Superior temporal gyrus (tissue), 1 donor: ENCODE data around the gene DENND1B.
"Not testable (repeated sequence)": the region's sequence is repeated elsewhere in the genome, so short reads cannot be mapped to it uniquely, and the experiment has no call there.

Experiments
- DNase-seq: peaks from one replicate; pipeline ENCODE4 v3.0.0-alpha.2; 2016; ENCODE audit errors: extremely low spot score

DENND1B gene

DNA sequence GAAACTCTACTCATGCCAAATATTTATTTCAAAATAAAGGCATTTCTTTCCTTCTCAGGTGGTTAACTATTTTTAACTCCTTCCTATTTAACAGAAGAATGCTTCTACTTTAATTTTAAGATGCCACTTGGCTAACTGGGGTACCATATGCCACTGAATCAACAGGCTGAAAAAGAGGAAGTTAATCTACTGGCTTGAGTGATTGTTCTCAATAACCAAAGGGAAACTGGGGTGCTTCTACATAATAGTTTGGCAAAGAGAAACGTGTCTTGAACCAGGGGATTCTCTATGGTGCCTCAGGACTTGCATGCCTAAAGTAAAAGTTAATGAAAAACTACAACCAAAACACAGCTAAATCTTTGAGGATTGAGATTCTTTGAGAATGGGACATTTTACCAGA lies 142.6 kb downstream of the DENND1B start:
- DNase-seq = no peak

GRCh38 chr1:197632005-197632404 lies 143.3 kb downstream of the DENND1B start:
- DNase-seq = no peak

GRCh38 chr1:197622371-197622770 lies 152.9 kb downstream of the DENND1B start:
- DNase-seq = no peak

- no peak for DNase-seq
Observed at GRCh38 chr1:197621761-197622160, 153.5 kb downstream of the DENND1B start.

GRCh38 chr1:197620714-197621163 lies 154.5 kb downstream of the DENND1B start:
- DNase-seq = no peak

DNA sequence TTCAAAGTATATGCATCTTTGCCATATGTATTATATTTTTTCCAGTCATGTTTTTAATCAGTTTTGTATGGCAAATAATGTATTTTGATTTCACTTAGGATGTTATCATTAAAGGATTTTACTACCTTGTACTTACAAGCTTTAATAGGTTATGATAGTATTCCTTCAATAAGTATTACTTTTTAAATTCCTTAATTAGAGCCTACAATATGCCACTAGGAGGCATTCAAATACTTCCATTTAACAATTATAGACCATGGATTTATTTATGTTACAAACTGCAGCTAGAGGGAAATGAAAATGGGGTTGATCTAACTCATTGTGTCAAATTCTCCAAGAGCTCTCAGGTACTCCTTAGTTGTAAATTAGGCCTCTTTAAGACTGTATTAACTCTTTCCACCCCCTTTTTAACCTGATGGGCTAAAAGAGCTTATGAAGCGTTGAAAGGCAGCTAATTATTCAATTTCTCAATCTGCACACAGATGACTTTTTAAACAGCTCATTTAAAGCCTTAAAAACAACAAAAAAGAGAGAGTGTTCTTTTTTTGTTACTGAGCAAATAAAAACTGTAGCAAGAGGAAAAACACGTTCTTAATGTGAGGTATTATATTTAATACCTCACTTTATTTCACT lies 156.2 kb downstream of the DENND1B start:
- DNase-seq = no peak

DNA sequence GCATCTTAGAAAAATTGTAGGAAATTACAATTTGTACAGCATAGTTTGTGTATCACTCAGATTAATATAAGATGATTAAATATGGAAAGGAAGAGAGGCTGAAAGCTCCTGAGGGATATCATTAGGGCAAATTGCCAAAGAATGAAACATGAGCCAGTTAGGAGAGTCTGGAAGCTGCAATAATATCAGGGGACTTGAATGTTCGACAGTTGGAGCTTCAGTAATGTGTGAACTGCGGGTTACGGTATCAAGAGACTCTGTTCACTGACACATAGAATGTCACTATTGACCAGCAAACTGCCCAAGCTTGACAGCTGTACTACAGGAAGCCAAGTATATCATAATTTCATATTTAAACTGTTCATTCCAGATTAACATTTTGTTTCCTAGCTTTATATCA lies 157.2 kb downstream of the DENND1B start:
- no peak for DNase-seq

GRCh38 chr1:197615693-197616011 lies 159.6 kb downstream of the DENND1B start:
- no peak for DNase-seq

GRCh38 chr1:197614916-197615692 lies 160.2 kb downstream of the DENND1B start:
- DNase-seq = peak; percentile 65

GRCh38 chr1:197606168-197606845 lies 169.0 kb downstream of the DENND1B start:
- DNase-seq = no peak

DNA sequence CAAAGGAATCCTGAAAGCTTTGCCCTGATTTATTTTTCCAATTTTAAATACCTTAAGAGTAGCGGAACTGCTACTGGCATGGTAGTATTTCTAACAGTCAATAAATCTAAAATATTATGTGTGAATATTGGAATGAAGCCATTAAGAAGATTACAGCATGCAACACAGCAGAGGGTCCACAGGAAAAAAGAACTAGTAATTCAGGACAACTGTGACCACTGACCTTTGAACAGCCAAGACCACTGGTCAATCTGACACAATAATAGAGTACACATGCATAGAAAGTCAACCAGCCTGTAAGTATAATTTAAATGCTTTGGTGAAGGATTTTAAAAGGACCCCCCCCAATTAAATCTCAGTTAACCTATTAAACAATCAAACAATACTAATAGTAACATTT lies 171.0 kb downstream of the DENND1B start:
- no peak for DNase-seq

- no peak for DNase-seq
Observed at GRCh38 chr1:197600751-197601150, 174.5 kb downstream of the DENND1B start.

- DNase-seq = no peak
Observed at GRCh38 chr1:197599789-197600188, 175.5 kb downstream of the DENND1B start.

DNA sequence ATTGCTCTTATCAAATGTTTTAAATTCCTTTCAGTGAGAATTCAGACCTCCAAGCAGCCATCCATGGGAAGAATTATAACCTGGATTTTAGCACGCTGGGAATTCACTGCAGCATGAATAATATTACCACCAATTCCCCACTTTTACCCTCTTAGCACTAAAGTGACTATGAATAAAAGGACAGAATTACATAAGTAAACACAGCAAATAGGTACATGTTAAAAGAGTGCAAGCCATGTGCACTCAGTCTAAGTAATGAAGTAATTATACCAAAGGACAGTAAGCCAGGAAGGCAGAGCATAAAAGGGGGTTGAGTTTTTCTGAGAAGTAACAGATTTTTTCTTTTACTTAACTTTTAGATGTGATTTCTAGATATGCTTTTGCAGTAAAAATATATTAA lies 176.3 kb downstream of the DENND1B start:
- DNase-seq = no peak

- no peak for DNase-seq
Observed at GRCh38 chr1:197595304-197595904, 179.9 kb downstream of the DENND1B start.

DNA sequence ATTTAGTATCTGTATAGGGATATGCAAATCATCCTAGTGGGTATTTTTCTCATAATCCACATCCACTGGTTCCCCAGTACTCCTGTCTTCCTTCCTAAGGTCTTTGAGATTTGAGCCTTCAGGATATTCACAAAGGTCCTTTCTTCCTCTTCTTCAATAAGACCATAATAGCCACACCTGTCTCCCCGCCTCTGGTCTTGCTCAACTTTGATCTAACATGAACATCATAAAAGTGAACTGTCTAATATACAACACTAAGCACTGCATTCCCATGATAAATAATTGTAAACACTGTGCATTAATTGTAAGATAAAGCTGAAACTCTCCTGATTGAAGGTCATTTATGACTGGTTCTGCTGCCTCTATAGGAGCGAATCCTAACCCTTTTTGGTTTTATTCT lies 184.6 kb downstream of the DENND1B start:
- DNase-seq = no peak

DNA sequence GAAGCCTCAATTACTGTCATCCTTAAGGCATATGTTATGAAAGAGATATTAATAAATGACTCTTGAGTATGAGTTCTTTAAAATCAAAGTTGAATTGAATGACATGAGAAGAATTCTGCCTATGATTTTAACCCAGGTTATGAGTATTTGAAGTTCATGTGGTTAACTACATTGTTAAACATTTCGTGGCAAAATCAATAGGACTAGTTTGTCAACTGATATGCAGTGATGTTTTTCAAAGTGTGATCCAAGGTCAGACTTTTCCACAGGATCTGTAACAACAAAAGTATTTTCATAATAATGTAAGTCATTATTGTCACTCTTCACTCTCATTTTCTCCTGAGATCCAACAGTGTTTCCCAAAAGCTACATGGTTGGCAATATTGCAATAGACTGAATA lies 189.5 kb downstream of the DENND1B start:
- DNase-seq = no peak

DNA sequence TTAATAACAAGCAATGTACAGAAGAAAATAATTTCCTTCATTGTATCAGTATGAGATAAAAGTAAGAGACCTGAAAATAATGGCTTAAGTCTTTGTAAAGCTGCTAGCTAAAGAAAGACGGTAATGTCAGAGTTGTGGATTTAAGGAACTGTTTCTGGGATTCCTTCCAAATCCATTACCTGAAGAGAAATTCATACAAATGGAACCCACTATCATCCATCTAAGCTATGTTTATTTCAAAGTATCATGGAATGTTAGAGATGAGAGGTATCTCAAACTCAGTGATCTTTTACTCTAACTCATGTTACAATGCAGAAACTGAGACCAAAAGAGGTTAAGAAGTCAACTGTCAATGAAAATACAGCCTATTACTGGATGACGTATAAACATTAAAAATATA lies 197.7 kb downstream of the DENND1B start:
- DNase-seq = no peak

DNA sequence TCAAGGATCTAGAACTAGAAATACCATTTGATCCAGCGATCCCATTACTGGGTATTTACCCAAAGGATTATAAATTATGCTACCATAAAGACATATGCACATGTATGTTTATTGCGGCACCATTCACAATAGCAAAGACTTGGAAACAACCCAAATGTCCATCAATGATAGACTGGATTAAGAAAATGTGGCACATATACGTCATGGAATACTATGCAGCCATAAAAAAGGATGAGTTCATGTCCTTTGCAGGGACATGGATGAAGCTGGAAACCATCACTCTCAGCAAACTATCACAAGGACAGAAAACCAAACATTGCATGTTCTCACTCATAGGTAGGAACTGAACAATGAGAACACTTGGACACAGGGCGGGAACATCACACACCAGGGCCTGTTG lies 199.7 kb downstream of the DENND1B start:
- not testable (repeated sequence) for DNase-seq

- no peak for DNase-seq
Observed at GRCh38 chr1:197572169-197572568, 203.1 kb downstream of the DENND1B start.

- DNase-seq = no peak
Observed at GRCh38 chr1:197567442-197567841, 207.8 kb downstream of the DENND1B start.

DNA sequence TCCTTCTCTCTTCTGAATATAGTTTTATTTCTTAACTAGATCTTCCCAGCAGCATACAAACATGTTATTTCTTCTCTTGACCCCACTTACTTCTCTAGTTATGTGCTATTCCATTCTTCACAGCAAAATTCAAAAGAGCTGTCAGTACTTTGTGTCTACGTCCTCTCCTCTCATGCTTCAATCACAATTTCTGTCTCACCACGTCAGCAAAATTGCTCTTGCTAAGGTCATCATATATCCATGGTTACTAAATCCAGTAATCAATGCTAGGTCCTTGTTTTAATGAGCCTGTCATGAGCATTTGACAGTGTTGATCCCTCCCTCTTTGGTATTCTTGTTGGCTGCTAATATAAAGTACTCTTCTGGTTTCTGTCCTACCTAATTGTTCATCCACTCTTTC lies 214.2 kb downstream of the DENND1B start:
- no peak for DNase-seq

DNA sequence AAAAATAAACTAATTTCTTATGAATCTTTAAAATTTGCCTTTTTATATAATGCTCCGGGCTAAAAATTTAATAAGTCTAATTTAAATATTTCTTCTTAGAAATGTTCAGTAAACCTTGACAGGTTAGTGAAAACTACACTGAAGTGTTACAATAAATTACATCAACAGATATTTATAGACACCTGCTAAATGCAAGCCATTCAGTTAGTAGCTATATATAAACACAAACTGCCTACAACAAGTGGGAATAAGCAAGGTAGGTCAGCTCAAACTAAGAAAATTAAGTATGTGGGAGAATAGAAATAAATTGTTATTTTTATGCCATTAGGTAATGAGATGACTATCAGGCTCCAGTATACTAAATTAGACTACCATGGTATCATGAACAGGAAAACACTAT lies 215.6 kb downstream of the DENND1B start:
- DNase-seq = no peak
